ENCODE measurements around the gene RNF151. TPM values are rescaled to one million over a fixed set of nuclear protein-coding genes. Genes with fewer than 3 reads are reported as not detected.

RNF151 gene
- polyA plus RNA-seq, 2 of the 4 experiments (the other 2 are of a cell fraction): not detected

- TF ChIP-seq ATOH8 (CRISPR knock-in tag; IDR thresholded peaks at IDR 0.05; ENCODE audit: low read depth) (no peak), BHLHE40 (IDR thresholded peaks at IDR 0.05; ENCODE audit: low read depth, low read length) (no peak), ELK1 (IDR thresholded peaks at IDR 0.05; ENCODE audit: low read depth, low read length) (no peak), MAX (IDR thresholded peaks at IDR 0.05) (peak; percentile 95), BCL3 (IDR thresholded peaks at IDR 0.05) (peak; percentile 82; the same call in 1 of the 3 replicates), CBX2 (IDR thresholded peaks at IDR 0.05; ENCODE audit: borderline replicate concordance, low read depth) (no peak), MAFK (IDR thresholded peaks at IDR 0.05; ENCODE audit: partially characterized antibody) (no peak), CBX8 (IDR thresholded peaks at IDR 0.05) (no peak), MAZ (IDR thresholded peaks at IDR 0.05; ENCODE audit: borderline replicate concordance, low read depth, low read length) (no peak), ZFP36 (IDR thresholded peaks at IDR 0.05; ENCODE audit: borderline replicate concordance, partially characterized antibody) (no peak), HOXB5 (CRISPR knock-in tag; IDR thresholded peaks at IDR 0.05) (no peak), CHD4 (IDR thresholded peaks at IDR 0.05; ENCODE audit: borderline replicate concordance) (no peak), FOSL2 (IDR thresholded peaks at IDR 0.05) (no peak), FOSL2 (CRISPR knock-in tag; IDR thresholded peaks at IDR 0.05) (no peak), JUN (IDR thresholded peaks at IDR 0.05) (peak; percentile 75 to 94; a peak in 4 of 5 replicates), SMC3 (IDR thresholded peaks at IDR 0.05) (no peak), ZSCAN20 (CRISPR knock-in tag; IDR thresholded peaks at IDR 0.05) (no peak), POLR2A (IDR thresholded peaks at IDR 0.05; ENCODE audit: low read length) (peak; percentile 88), KDM5A (IDR thresholded peaks at IDR 0.05) (peak; percentile 89), RFX5 (IDR thresholded peaks at IDR 0.05) (no peak), HOXA7 (CRISPR knock-in tag; IDR thresholded peaks at IDR 0.05) (no peak), CHD2 (IDR thresholded peaks at IDR 0.05; ENCODE audit: low read length, partially characterized antibody) (no peak), E2F6 (IDR thresholded peaks at IDR 0.05; ENCODE audit: borderline replicate concordance, low read depth) (peak; percentile 87), RAD21 (conservative IDR thresholded peaks at IDR 0.05 in 1 of 2, IDR thresholded peaks at IDR 0.05 in 1 of 2) (no peak), KDM1A (IDR thresholded peaks at IDR 0.05; ENCODE audit: low read depth) (no peak), EP300 (IDR thresholded peaks at IDR 0.05) (no peak), CTCF (IDR thresholded peaks at IDR 0.05) (no peak), RNF2 (IDR thresholded peaks at IDR 0.05; ENCODE audit: borderline replicate concordance, low read depth) (no peak), ZNF302 (CRISPR knock-in tag; IDR thresholded peaks at IDR 0.05) (no peak), CEBPB (IDR thresholded peaks at IDR 0.05) (no peak)
These were observed 5.3 kb downstream of the RNF151 start, which contains the start of gene TBL3 (continued) for GRCh38 chr16:1971796-1972489.

All from A549 (cell line).